ENCODE measurements around the gene MRPL36. TPM values are rescaled to one million over a fixed set of nuclear protein-coding genes. Genes with fewer than 3 reads are reported as not detected.
"Not testable (repeated sequence)": the region's sequence is repeated elsewhere in the genome, so short reads cannot be mapped to it uniquely, and the experiment has no call there.

Gene MRPL36
- total RNA-seq, 2 experiments from 2014 or later: 51.4 to 64.9 TPM

DNA sequence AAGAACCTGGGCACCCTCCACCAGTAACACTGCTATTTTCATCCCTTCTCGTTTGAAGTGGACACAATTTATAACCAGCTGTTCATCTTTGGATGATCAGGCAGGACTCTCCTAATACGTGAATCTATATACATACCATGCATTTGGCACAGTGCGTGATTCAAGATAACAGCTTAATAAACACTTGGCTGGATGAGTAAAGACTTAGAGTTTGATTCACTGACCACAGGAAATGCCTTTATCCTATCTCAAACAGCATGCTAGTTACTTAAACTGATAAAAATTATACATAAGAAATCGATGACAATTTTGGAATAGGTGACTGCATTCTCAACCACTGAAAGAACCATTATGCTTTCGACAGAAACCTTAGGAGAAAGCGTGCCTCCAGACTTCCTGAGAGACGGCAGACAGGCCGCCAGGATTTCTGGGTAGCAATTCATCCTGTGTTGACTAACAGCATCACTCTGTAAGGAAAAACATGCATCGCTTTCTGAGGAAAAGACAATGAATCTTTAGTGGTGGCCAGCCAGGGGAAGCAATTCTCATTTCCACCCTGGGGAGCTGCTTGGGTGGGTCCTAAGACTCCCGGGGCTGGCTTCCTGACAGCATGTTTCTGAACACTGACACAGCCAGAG lies 9.7 kb downstream of the MRPL36 start:
- ChIA-PET CTCF (no interaction called here), POLR2A (no interaction called here)
- Mint-ChIP-seq H3K4me3 (peak overlapping the region; percentile 18), H3K9me3 (ENCODE audit: low read depth) (no peaks in the 10 kb centered on the region), H3K4me1 (peaks cover 57% of the 10 kb centered on the region), H3K27me3 (no peaks in the 10 kb centered on the region), H3K27ac (peak overlapping the region; percentile 86), H3K36me3 (ENCODE audit: low read depth) (no peaks in the 10 kb centered on the region)
- ATAC-seq: no peak
- DNase-seq: peak; percentile 4
- intact Hi-C loops (cut with DNase I, micrococcal nuclease): loop anchor here in 1 of 2 experiments (5.0 to 10.0 kb wide), 2 partner anchors 403 to 475 kb away; no protein-coding TSS in a partner anchor

DNA sequence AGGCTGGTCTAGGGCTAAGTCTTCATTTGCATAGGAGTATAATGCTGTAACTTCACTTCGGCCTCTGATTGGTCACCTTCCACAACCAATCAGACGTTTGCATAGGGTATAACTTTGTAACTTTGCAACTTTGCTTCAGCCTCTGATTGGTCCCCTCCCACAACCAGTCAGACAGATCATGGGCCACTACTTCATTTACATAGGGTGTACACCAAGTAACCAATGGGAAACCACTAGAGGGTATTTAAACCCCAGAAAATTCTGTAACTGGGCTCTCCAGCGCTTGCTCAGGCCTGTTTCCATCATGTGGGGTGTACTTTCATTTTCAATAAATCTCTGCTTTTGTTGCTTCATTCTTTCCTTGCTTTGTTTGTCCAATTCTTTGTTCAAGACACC lies 10.2 kb downstream of the MRPL36 start:
- DNase-seq (peak; percentile 56), ATAC-seq (peak; percentile 22)

DNA sequence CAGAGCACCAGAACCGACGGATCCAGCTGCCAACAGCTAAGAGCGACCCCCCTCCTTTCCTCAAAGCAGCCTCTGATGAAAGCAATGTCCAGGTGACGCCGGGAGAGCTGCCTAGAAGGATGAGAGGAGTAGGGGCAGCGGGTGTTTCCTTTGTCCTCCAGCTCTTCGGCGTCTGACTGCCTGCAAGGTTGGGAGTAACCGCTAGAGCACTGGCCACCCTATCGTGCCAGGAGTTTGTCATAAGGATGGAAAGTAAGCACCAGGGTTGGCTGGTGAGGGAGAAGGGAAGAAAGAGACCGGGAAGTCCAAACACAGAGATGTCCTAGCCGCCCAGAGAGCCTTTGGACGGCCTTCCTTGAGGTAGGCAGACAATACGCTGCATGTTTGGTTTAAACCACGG lies 10.8 kb downstream of the MRPL36 start:
- Mint-ChIP-seq H3K27ac (peak overlapping the region; percentile 67), H3K27me3 (no peaks in the 10 kb centered on the region), H3K36me3 (ENCODE audit: low read depth) (no peaks in the 10 kb centered on the region), H3K4me1 (peaks cover 48% of the 10 kb centered on the region), H3K9me3 (ENCODE audit: low read depth) (no peaks in the 10 kb centered on the region), H3K4me3 (no peak overlapping the region)
- intact Hi-C loops (cut with DNase I, micrococcal nuclease): no loop called here
- DNase-seq (no peak), ATAC-seq (no peak)
- ChIA-PET POLR2A (no interaction called here), CTCF (interaction anchor here (0.9 kb wide), 1 partner anchor 10 kb away, joined by 3 read pairs; no protein-coding TSS in a partner anchor)

More for the DNA sequence above, 10.2 kb downstream of the MRPL36 start:
- Mint-ChIP-seq H3K4me3 (peak overlapping the region; percentile 18), H3K27ac (peak overlapping the region; percentile 86), H3K4me1 (peaks cover 53% of the 10 kb centered on the region)
- H3K9me3 Mint-ChIP-seq (ENCODE audit: low read depth); CTCF ChIA-PET; POLR2A ChIA-PET; H3K36me3 Mint-ChIP-seq (ENCODE audit: low read depth); H3K27me3 Mint-ChIP-seq; intact Hi-C loops (cut with DNase I, micrococcal nuclease): not testable (repeated sequence)

DNA sequence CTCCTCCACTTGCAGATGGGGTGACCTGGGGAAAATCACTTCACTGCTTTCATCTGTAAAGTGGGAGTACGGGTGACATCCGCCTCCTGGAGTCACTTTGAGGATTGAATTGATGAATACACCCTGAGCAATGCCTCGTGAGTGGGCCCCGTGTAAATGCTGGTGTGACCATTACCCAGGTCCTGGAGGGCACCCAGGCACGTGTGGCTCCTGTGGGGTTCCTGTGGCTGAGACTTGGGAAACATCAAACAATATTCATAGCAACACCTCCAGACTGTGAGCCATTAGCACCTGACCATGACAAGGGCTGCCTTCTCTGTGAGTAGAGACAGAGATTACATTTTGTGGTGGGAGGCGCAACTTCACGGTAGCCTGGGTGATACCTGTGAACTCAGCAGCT lies 11.4 kb downstream of the MRPL36 start:
- Mint-ChIP-seq H3K36me3 (ENCODE audit: low read depth) (no peaks in the 10 kb centered on the region), H3K27ac (no peak overlapping the region), H3K27me3 (no peaks in the 10 kb centered on the region), H3K9me3 (ENCODE audit: low read depth) (no peaks in the 10 kb centered on the region), H3K4me1 (peaks cover 44% of the 10 kb centered on the region), H3K4me3 (no peak overlapping the region)
- ChIA-PET POLR2A (no interaction called here), CTCF (interaction anchor here (0.9 kb wide), 1 partner anchor 11 kb away, joined by 3 read pairs; no protein-coding TSS in a partner anchor)
- ATAC-seq (no peak), DNase-seq (peak; percentile 3)
- intact Hi-C loops (cut with DNase I, micrococcal nuclease): no loop called here

DNA sequence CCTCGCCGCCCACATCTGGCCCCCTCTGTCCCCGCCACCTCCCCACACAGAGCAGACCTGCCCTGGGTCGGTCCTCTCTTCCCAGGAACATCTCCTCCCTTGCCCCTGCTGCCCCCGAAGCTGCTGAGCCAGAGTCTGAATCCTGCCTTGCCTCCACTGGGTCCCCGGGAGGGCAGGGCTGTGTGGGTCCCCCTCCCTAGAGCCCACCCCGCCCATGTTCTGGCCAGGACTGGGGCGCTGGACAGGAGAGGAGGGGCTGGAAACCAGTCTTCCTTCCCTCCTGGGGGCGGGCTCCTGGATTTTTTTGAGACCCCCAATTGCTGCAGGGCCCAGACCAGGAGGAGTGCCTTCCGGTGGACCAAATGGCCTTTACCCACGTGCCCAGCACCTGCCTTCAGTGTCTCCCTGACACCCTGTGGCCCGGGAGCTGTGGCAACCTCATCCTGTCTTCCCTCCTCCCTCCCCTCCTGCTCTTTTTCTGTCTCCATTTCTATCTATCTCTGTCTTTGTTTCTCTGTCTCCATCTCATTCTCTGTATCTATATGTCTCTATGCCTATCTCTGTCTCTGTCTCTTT lies 12.1 kb downstream of the MRPL36 start:
- intact Hi-C loops (cut with DNase I, micrococcal nuclease): no loop called here
- Mint-ChIP-seq H3K36me3 (ENCODE audit: low read depth) (no peaks in the 10 kb centered on the region), H3K4me1 (peaks cover 40% of the 10 kb centered on the region), H3K27ac (peak overlapping the region; percentile 0), H3K4me3 (no peak overlapping the region), H3K27me3 (no peaks in the 10 kb centered on the region), H3K9me3 (ENCODE audit: low read depth) (no peaks in the 10 kb centered on the region)
- POLR2A ChIA-PET: no interaction called here
- ATAC-seq: no peak
- CTCF ChIA-PET: interaction anchor here (0.6 to 0.9 kb wide), 2 partner anchors 11 to 17 kb away, joined by 3 read pairs; no protein-coding TSS in a partner anchor
- DNase-seq: peak; percentile 3

DNA sequence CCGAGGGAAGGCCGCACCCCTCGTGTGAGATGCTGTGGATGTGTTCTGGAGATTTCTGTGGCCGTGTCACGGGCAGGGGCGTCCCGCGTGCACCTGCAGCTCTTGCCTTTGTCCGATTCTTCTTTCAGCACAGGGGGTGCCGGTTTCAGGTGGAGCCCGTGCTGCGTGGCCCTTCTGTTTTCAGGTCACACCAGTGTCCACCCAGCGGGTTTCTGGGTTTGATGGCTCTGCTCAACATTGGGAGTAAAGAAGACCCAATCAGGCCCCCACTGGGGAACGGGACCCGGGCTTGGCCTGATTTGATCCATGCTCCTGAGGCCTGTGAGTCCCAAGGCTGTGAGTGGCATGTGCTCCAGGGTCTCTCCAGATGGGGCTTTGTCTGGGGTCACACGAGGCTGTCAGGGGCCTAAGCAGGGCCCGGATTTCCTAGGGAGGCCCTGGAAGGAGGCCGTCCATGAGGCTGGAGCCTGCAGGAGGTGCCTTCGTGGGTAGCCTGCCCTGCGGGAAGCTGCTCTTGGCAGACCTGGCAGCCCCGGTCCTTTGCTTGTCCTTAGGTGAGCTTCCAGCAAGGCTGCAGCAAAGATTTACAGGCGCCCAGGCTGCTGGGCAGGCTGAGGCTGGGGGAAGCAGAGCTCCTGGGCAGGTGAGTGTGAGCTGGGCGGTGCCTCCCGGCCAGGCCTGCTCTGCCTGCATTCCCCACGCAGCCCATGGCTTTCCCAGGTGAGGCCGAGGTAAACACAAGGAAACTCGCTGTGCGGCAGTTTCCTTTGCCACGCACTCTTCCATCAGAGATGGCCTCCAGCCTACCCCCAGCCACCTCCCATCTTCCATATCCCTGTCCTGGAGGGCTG lies 12.8 kb downstream of the MRPL36 start:
- DNase-seq: peak; percentile 1
- H3K27ac Mint-ChIP-seq: no peak overlapping the region
- CTCF ChIA-PET: interaction anchor here (0.6 to 0.9 kb wide), 2 partner anchors 12 to 17 kb away, joined by 3 read pairs; no protein-coding TSS in a partner anchor
- no peak for ATAC-seq
- H3K4me3 Mint-ChIP-seq: no peak overlapping the region
- intact Hi-C loops (cut with DNase I, micrococcal nuclease): no loop called here
- no peaks in the 10 kb centered on the region for H3K27me3 Mint-ChIP-seq
- no peaks in the 10 kb centered on the region for H3K9me3 Mint-ChIP-seq (ENCODE audit: low read depth)
- H3K4me1 Mint-ChIP-seq: peaks cover 33% of the 10 kb centered on the region
- POLR2A ChIA-PET: no interaction called here
- H3K36me3 Mint-ChIP-seq (ENCODE audit: low read depth): no peaks in the 10 kb centered on the region

DNA sequence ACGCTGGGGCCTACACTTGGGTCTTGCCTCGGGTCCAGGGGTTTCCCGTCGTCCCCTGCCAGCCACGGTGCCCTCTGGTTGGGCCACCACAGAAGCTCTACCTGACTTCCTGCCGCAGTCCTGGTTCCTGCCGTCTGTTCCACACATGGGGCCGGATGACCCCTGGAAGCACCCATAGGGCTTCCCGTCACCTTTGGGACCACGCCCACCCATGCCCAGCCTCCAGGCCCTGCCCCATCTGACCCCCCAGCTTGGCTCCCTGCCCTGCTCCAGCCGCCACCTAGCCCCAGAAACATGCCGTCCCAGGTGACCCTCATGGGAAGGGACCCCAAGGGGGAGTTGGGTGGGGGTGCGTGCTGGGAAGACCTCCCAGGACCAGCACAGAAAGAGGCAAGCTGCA lies 13.7 kb downstream of the MRPL36 start:
- Mint-ChIP-seq H3K36me3 (ENCODE audit: low read depth) (no peaks in the 10 kb centered on the region), H3K4me1 (peaks cover 26% of the 10 kb centered on the region), H3K27me3 (no peaks in the 10 kb centered on the region), H3K27ac (no peak overlapping the region), H3K4me3 (no peak overlapping the region), H3K9me3 (ENCODE audit: low read depth) (no peaks in the 10 kb centered on the region)
- intact Hi-C loops (cut with DNase I, micrococcal nuclease): no loop called here
- ATAC-seq (no peak), DNase-seq (no peak)
- ChIA-PET POLR2A (no interaction called here), CTCF (no interaction called here)

DNA sequence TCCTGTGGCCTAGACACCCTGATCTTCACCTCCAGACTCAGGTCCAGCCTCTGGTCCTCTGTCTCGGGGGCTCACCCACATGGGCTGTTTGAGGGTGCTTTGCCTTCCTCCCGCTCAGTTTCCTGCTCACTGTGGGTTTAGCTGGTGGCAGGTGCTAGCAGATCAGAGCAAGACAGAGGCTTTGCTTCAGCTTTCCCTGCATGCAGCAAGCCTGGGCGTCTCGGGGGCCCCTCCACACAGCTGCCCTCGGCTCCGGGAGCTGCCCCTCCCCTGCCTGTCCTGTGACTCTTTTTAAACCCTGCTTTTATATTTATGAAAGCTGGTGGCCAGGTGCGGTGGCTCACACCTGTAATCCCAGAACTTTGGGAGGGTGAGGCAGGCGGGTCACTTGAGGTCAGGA lies 14.6 kb downstream of the MRPL36 start:
- Mint-ChIP-seq H3K9me3 (ENCODE audit: low read depth) (no peaks in the 10 kb centered on the region), H3K4me3 (no peak overlapping the region), H3K27ac (no peak overlapping the region), H3K36me3 (ENCODE audit: low read depth) (no peaks in the 10 kb centered on the region), H3K27me3 (no peaks in the 10 kb centered on the region), H3K4me1 (peaks cover 20% of the 10 kb centered on the region)
- no peak for DNase-seq
- ChIA-PET POLR2A (no interaction called here), CTCF (no interaction called here)
- intact Hi-C loops (cut with DNase I, micrococcal nuclease): no loop called here
- ATAC-seq: no peak

DNA sequence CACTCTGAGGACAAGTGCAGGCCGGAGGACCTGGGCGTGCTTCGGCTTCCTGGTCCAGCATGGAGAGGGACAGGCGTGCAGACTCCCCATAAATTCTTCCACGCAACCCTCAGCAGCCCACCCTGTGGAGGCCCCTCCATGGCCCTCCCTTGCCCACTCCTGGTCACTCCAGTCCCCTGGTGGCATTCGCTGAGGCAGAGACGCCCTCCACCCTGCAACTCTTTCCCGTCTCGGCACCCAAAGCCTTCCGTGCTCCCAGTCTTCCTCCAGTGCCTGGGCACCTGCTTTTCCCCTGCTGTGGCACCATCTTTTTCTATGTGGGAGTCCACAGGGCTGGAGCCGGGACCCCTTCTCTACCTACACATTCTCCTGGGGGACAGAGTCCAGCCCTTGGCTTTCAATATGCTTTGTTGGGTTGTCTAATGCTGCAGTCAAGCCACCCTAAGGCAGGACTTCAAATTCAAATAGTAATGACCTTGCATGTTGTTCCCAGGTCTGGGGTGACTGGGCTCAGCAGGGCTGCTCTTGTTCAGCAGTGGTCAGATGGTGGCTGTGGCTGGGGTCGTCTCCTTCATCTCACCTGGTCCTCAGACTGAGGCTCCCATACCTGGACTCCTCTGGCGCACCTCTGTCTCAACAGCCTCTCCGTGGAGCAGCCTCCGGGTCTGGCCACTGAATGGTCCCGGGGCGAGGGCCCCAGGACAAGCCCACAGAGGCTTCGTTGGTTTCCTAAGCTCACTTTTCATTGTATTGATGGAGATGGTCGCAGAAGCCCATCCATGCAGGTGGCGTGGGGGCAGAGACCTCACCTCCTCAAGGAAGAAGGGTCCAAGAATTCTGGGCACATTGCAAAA lies 15.2 kb downstream of the MRPL36 start:
- DNase-seq (peak; percentile 0), ATAC-seq (no peak)
- CTCF ChIA-PET: no interaction called here

DNA sequence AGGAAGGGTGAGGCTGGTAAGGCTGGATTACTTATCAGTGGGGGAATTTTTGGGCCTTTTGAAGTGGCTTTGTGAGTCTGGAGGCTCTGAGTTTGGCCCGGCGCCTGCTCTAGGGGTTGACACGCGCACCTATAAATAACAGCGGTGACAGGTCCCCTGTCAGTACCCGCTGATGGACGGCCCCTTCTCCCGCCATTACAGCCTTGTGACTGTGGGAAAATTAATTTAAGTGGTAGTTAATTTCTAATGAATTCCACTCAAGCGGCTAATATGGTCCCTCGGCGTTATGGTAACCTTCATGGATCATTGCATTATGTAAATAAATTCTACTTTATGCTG lies 16.5 kb downstream of the MRPL36 start:
- intact Hi-C loops (cut with DNase I, micrococcal nuclease): no loop called here
- H3K27ac Mint-ChIP-seq: no peak overlapping the region
- DNase-seq (peak; percentile 14), ATAC-seq (no peak)
- H3K27me3 Mint-ChIP-seq: no peaks in the 10 kb centered on the region
- POLR2A ChIA-PET: no interaction called here
- H3K4me3 Mint-ChIP-seq: no peak overlapping the region
- H3K4me1 Mint-ChIP-seq: peaks cover 5% of the 10 kb centered on the region
- no peaks in the 10 kb centered on the region for H3K36me3 Mint-ChIP-seq (ENCODE audit: low read depth)
- H3K9me3 Mint-ChIP-seq (ENCODE audit: low read depth): no peaks in the 10 kb centered on the region
- CTCF ChIA-PET: no interaction called here

More for the DNA sequence above, 15.2 kb downstream of the MRPL36 start:
- Mint-ChIP-seq H3K4me3 (no peak overlapping the region), H3K27ac (no peak overlapping the region), H3K36me3 (ENCODE audit: low read depth) (no peaks in the 10 kb centered on the region), H3K27me3 (no peaks in the 10 kb centered on the region), H3K4me1 (peaks cover 13% of the 10 kb centered on the region), H3K9me3 (ENCODE audit: low read depth) (no peaks in the 10 kb centered on the region)
- POLR2A ChIA-PET: no interaction called here
- intact Hi-C loops (cut with DNase I, micrococcal nuclease): no loop called here

DNA sequence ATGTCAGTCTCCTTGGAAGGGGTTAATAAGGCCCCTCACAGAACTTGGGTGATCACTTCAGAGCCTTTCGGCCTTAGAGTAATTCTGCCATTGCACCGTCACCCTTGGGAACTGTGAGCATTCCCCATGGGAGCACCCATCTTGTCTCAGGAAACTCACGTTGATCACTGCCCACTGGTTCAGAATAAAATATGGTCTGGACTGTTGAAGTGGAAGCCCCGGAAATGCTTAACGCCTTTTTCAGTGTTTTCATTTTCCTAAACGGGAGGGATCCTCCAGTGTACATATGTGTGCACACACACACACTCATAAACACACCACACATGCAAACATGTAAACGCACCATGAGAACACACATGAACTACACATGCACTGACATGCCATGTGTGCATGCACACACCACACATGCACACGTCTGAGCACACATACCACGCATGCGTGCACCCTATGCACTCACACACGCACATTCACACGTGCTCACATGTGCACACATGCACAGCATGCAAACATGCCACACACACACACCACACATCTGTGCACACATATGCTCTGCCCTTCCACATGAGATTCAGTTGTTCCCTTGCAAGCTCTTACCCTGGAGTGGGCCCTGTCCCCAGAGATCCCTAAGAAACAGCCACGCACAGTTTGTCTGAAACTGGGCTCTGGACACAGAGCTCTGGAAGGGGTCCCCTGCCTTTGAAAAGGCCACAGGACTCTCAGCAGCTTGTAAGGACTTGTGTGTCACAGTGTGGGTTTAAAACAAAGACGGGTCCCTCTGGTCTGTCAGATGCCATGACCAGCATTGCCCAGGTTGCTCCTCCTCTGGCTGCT lies 17.0 kb downstream of the MRPL36 start:
- DNase-seq: peak; percentile 0
- Mint-ChIP-seq H3K9me3 (ENCODE audit: low read depth) (no peaks in the 10 kb centered on the region), H3K4me3 (no peak overlapping the region), H3K4me1 (peaks cover 5% of the 10 kb centered on the region), H3K27me3 (no peaks in the 10 kb centered on the region), H3K27ac (no peak overlapping the region), H3K36me3 (ENCODE audit: low read depth) (no peaks in the 10 kb centered on the region)
- intact Hi-C loops (cut with DNase I, micrococcal nuclease): no loop called here
- ATAC-seq: no peak
- ChIA-PET CTCF (no interaction called here), POLR2A (no interaction called here)

Measured in activated CD4-positive, alpha-beta T cell treated with anti-CD3 and anti-CD28 coated beads for 36 hours (primary cell).